AG08396 (cell line): ENCODE results near the gene ITGA11.

Source experiments
- DNase-seq: peaks from one replicate; pipeline ENCODE4 v3.0.0; 2012; ENCODE audit warnings: low spot score, mixed read lengths

The ITGA11 gene, protein sequence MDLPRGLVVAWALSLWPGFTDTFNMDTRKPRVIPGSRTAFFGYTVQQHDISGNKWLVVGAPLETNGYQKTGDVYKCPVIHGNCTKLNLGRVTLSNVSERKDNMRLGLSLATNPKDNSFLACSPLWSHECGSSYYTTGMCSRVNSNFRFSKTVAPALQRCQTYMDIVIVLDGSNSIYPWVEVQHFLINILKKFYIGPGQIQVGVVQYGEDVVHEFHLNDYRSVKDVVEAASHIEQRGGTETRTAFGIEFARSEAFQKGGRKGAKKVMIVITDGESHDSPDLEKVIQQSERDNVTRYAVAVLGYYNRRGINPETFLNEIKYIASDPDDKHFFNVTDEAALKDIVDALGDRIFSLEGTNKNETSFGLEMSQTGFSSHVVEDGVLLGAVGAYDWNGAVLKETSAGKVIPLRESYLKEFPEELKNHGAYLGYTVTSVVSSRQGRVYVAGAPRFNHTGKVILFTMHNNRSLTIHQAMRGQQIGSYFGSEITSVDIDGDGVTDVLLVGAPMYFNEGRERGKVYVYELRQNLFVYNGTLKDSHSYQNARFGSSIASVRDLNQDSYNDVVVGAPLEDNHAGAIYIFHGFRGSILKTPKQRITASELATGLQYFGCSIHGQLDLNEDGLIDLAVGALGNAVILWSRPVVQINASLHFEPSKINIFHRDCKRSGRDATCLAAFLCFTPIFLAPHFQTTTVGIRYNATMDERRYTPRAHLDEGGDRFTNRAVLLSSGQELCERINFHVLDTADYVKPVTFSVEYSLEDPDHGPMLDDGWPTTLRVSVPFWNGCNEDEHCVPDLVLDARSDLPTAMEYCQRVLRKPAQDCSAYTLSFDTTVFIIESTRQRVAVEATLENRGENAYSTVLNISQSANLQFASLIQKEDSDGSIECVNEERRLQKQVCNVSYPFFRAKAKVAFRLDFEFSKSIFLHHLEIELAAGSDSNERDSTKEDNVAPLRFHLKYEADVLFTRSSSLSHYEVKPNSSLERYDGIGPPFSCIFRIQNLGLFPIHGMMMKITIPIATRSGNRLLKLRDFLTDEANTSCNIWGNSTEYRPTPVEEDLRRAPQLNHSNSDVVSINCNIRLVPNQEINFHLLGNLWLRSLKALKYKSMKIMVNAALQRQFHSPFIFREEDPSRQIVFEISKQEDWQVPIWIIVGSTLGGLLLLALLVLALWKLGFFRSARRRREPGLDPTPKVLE

GRCh38 chr15:68431792-68432401, at the start of gene ITGA11:
Gene ITGA11, minus strand, starts transcription at chr15:68432163. Its CDS starts 97 bp downstream, at chr15:68432066.
- peak; percentile 53 for DNase-seq

DNA sequence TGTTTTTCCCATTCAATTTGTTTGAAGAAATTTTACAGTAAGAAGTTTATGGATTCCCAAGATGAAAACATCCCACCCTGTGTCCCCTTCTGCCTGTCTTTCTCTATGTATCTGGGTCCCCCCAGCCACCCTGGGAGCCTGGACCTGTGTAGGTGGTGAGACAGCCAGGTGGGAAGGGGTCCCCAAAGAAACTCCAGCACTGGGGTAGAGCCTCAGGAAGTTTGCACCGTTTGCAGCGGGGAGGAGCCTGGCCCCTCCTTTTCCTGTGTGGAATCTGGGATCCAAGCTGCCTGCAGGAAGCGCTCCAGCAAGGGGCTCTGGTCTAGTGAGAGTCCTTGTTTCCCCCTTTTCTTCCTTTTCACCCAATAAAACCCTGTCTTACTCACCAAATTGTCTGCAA, 49.4 kb upstream of the ITGA11 start:
- DNase-seq = no peak

GRCh38 chr15:68480296-68480695, 48.3 kb upstream of the ITGA11 start:
- DNase-seq = no peak

- DNase-seq = no peak
Measured at GRCh38 chr15:68479870-68480269, 47.9 kb upstream of the ITGA11 start.

- no peak for DNase-seq
Measured at GRCh38 chr15:68479406-68479805, 47.4 kb upstream of the ITGA11 start.

DNA sequence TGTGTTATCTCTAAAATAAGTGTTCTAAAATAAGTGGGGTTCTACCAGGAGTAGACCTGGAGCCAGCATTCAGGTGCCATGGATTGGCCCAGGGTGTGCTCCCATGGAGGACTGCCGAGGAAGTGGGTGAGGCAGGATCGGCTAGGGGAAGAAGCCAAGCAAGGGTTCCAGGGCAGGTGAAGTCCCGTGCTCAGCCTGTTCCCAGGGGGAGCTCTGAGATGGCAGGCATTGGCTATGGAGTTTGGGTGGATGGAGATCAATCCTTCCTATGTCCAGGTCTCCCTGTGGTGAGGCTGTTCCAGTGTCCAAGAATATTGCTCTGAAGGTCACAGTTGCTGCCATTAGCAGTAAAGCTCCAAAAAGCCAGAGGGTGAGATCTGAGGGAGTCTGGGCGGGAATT, 46.9 kb upstream of the ITGA11 start:
- DNase-seq = no peak

DNA sequence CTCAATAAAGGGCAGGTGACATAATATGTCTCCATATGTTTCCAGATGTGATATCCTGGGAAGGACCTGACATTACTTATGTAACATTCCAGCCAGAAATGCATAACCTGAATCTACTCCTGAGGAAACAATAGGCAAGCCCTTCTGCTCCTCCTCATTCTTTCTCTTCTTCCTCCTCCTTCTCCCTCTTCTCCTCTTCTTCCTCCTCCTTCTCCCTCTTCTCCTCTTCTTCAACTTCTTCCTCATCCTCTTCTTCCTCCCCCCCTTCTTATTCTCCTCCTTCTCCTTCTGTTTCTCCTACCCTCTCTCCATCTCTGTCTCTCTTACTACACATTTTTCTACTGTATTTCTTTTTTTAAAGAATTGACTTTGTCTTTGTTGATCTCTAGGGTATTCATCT, 43.5 kb upstream of the ITGA11 start:
- DNase-seq = no peak

- no peak for DNase-seq
Measured at GRCh38 chr15:68471541-68471940, 39.6 kb upstream of the ITGA11 start.

DNA sequence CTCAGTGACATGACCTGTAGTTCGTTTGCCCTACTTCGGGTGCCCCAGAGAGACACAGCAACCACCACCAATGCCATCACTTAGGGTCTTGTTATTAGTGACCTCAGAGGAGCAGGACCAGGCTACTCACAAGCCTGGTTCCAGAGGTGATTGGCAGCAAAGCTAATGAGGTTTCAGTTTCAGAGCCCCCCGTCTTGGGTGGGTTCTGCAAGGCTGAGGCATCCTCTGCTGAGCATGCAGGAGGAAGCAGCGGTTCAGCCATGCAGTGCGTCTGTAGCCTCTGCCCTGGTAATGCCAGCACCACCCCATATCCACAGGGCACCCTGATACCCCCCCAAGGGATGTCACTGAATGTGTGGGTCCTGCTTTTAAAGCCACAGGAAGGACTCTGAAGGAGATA, 39.0 kb upstream of the ITGA11 start:
- no peak for DNase-seq

DNA sequence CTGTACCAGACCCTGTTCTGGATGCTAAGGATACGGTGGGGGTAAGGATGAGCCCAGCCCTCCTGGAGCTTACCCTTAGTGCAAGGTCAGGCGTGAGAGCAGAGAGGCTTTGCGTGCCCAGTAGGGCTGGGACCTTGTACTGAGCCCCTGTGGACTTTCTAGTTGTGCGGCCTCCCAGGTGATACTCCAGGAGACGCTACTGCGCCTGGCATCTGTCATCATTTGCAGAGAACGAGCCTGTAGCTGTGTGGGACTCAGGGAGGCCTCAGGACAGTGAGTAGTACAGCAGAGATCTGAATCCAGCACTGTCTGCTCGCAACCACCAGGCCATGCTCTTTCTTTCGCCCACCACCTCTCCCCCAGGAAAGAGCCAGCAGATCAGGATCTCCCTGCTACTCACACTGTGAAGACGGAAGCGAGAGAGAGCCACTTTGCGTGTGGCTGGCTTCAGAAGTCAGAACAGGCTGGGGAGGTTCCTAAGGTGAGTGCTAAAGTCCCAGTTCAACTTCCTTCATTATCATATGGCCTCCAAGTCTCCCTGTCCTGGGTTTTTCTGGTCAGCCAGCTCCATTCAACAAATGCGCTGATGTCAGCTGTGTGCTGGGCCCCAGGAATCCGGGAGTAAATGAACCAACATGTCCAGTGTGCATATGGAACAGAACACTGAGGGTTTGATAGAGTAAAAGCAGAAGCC, 38.2 kb upstream of the ITGA11 start:
- DNase-seq = no peak

DNA sequence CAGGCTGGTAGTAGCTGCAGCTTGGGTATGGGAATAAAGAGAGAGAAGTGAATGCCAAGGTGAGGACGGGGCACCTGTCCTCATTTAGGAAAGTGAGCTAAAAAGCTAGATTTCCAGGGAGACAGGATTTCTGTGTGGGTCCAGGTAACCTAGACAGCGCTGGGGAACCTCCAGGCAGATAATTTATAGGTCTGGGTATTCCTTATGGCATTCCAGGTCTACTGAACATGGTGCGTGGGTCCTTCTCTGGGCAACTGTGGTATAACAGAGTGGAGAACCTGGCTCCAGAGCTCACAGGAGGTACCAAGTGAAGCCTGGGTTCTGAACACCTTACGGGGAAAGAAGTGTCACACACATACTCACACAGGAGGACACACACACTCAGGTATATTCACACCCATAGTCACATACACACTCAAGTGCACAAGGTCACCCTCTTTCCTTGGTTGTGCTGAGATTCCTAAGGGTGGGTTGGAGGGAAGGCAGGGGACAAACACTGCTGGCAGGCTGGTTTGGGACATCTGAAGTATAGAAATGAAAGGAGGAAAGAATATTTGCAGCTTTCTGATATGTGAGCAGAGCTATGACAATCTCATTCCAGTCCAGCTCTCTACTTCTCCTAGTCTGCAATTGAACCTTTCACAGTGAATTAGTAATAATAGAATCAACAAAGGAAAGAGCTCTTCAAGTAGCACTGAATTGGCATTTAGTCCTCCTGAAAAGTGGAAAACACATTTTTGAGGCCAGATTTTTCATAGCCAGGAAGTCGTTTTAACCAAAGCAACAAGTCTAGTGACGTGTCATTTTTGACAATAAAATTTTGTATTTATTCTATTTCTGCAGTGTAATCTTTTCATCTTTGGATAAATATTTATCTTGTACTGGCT, 37.4 kb upstream of the ITGA11 start:
- DNase-seq = no peak

DNA sequence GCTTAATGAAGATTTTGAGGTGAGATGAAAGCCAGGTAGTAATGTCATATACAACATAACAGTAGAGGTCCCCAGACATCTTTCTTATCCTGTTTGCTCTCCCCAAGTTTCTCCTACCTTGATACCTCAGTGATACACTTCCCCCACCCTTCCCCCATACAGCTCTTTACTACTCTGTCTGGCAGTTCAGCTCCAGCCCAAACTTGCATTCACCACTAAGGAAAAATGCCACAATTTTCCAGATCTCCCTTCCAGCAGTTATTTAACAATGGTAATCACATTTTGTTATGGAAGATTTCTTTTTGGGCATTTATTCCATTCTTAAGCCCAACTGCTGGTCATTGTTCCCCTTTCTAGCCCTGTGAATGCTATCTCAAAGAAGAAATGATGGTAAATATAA, 34.9 kb upstream of the ITGA11 start:
- DNase-seq = no peak

DNA sequence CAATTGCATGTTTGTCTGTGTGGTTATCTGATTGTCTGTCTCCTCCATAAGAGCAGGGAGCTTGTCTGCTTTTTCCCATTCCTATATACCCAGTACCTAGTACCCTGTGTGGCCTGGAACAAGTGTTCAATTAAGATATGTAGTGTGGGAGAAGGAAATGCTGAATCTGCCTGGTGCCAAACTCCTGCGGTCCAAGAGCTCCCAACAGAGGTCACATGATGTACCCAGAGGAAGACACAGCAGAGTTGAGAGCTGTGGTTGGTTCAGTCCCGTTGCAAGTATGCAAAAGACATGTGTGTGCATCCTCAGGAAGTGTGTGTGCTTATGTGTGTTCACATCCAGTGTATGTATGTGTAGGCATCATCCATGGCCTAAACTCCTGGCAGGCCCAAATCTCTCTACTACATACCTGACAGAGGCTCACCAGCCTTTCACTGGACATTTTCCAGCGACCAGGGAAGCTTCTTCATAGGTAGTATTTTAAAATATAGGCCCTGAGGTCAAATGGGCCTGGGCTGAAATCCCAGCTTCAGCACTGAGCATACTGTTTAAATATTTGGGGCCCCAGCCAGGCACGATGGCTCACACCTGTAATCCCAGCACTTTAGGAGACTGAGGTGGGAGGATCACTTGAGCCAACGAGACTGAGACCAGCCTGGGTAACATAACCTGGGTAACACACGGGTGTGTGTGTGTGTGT, 34.0 kb upstream of the ITGA11 start:
- DNase-seq = no peak

DNA sequence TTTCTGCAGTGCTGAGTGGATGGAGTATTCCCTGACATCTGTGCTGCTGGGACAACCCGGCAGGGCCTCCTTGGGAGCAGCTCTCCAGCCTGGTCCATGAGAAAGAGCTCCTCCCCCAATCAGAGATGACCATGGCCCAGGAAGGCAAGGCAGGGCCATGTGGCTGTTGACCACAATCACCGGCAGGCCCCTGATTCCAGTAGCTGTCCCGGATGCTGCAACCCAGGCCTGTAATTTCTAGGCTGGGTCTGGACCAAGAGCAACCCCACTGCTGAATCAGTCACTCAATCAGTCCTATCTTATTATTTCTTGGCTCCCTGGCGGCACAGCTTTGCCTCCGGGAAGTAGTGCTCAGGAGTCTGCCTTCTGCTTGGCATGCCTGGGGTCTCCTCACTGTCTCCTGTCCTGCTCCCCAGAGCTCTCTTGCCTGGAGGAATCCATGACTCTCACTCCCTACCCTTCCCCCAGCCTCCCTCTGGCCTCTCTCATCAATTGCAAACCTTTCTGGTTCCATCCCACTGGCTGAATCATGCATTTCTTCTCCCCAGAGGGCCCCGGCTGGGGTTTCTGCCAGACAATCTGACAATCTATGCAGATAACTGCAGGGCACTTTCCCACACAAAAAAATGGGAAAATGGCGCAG, 32.6 kb upstream of the ITGA11 start:
- no peak for DNase-seq

DNA sequence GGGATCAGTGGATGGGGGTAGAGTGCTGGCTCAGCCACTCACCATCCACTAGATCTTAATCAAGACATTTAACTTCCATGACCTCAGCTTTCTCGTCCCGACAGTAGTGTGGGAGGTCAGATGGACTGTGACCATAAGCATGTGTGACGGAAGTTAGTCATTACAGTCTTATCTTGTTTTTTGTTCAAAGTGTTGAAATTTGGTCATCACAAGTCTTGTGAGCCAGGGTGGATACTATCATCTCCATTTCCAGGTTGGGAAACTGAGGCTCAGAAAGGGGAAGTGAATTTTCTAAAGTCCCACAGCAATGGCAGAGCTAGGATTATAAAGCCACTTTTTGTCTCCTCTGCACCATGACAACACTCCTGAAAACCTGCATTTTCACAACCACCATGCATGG, 32.0 kb upstream of the ITGA11 start:
- DNase-seq = no peak

GRCh38 chr15:68463444-68463843, 31.5 kb upstream of the ITGA11 start:
- DNase-seq = no peak

DNA sequence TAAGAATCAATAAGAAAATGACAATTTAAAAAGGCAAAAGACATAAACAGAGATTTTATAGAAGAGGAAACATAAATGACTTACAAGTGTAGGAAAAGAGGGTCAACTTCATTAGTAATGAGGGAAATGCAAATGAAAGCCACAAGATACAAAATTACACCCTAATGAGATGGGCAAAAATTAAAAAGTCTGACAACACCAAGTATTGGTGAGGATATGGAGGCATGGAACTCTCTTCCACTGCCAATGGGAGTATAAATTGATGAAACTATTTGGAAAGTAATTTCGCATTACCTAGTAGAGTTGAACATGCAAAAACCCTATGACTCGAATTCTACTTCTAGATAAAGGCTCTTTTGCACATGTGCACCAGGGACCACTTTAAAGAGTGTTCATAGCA, 28.2 kb upstream of the ITGA11 start:
- DNase-seq = no peak

- no peak for DNase-seq
Measured at GRCh38 chr15:68450192-68450591, 18.2 kb upstream of the ITGA11 start.

DNA sequence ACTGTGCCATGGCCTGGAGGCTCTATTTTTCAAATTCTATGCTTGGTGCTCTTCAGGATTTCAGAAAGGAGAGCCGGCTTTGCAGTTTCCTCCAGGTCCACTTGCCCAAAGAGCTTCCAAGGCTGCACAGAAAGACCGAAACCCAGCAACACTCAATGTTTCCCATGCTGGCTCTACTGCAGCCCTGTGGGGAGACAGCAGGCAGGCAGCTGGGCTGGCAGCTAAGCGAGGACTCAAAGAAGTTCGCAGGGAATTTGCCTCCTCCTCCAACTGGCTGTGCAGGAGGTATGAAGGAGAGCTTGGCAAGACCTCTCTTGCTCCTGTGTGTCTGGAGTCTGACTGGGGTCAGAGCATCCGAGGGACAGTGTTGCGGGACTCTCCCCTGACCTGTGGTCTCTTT, 17.4 kb upstream of the ITGA11 start:
- DNase-seq = no peak
